K562 (cell line): ENCODE data around the gene CHST15. TPM values are rescaled to one million over a fixed set of nuclear protein-coding genes. Genes with fewer than 3 reads are reported as not detected.

Source experiments
- CBFA2T2 ChIP-seq: fragments of 450-650 bp; conservative IDR thresholded peaks from 2 replicates; pipeline ENCODE4 v1.6.1; 2017; ENCODE audit warnings: mild to moderate bottlenecking
- CHD7 ChIP-seq: fragments of 200-600 bp; sonication (generic); IDR thresholded peaks from one replicate; pipeline ENCODE4 v1.6.1; 2012; ENCODE audit warnings: mild to moderate bottlenecking, low read depth, low read length, inconsistent platforms
- FOXM1 ChIP-seq, 2 experiments: fragments of 450-650 bp in 1 of 2; sonication (generic) in 1 of 2; formaldehyde crosslinking in 1 of 2; IDR thresholded peaks; 2 replicates each; pipeline versions ENCODE4 v1.6.1 to v1.9.0; 2017 to 2022; ENCODE audit warnings: low read depth in 2 of 2, mild to moderate bottlenecking in 2 of 2, missing genetic modification reagents in 1 of 2, moderate library complexity in 1 of 2
- HINFP ChIP-seq: fragments of 450-650 bp; conservative IDR thresholded peaks from 2 replicates; pipeline ENCODE4 v1.6.1; 2016; ENCODE audit warnings: missing genetic modification characterization, low read depth, mild to moderate bottlenecking, control low read depth, missing compliant biosample characterization
- JUN ChIP-seq, 2 experiments: sonication (generic) in 1 of 2; formaldehyde crosslinking in 1 of 2; IDR thresholded peaks; 2 replicates each; pipeline versions ENCODE4 v1.6.1 to v1.8.0; 2012 to 2022; ENCODE audit warnings: borderline replicate concordance in 2 of 2, mild to moderate bottlenecking in 2 of 2, improper control_type of control experiment in 1 of 2, low read depth in 1 of 2, low read length in 1 of 2, missing genetic modification reagents in 1 of 2
- MEIS2 ChIP-seq: fragments of 450-650 bp; IDR thresholded peaks from 2 replicates; pipeline ENCODE4 v1.6.1; 2014; ENCODE audit warnings: mild to moderate bottlenecking; ENCODE audit not compliant: partially characterized antibody
- TGIF2 ChIP-seq: sonication (generic); formaldehyde crosslinking; IDR thresholded peaks from 2 replicates; pipeline ENCODE4 v1.8.1; 2022; ENCODE audit warnings: mild to moderate bottlenecking, missing genetic modification reagents, moderate library complexity
- ZBTB49 ChIP-seq: sonication (generic); formaldehyde crosslinking; IDR thresholded peaks from 2 replicates; pipeline ENCODE4 v1.8.0; 2022; ENCODE audit warnings: missing genetic modification reagents, mild to moderate bottlenecking, borderline replicate concordance
- ZNF583 ChIP-seq: fragments of 250-450 bp; sonication (Bioruptor Pico); IDR thresholded peaks from 2 replicates; pipeline ENCODE4 v1.4.0; 2020
- ZZZ3 ChIP-seq: fragments of 450-650 bp; IDR thresholded peaks from 2 replicates; pipeline ENCODE4 v1.6.1; 2016; ENCODE audit warnings: antibody characterized with exemption, mild to moderate bottlenecking, moderate library complexity
- polyA plus RNA-seq, 8 experiments: library from polyadenylated mRNA; depleted of rRNA in 4 of 8; stranded (reverse) in 5 of 8; unstranded in 3 of 8; fragments of >200 nt; fragmentation: Nextera tagmentation in 2 of 8; fragmentation: Illumina TruSeq in 1 of 8; extraction: Ambion mirVana in 2 of 8; extraction: Trizol in 1 of 8; gene quantifications; 2 replicates each; pipeline versions ENCODE4 v1.2.1 to v1.2.3, GENCODE V29; 2011 to 2014; ENCODE audit warnings: inconsistent platforms in 1 of 8, missing spikeins in 1 of 8
- total RNA-seq, 7 experiments: library from RNA; depleted of rRNA in 6 of 7; stranded (reverse); fragments of >200 nt in 6 of 7; fragmentation: Illumina TruSeq in 2 of 7; extraction: Trizol in 2 of 7; gene quantifications; 2 replicates each; pipeline versions ENCODE4 v1.2.1 to v1.2.3, GENCODE V29; 2011 to 2021; ENCODE audit warnings: low replicate concordance in 1 of 7

The CHST15 gene
- total and polyA plus RNA-seq, 9 of the 15 experiments (the other 6 are each of a cell fraction or from before 2014, with no cell fraction given) = 0.04 to 0.16 (median 0.08) TPM

- no peak for TF ChIP-seq ZBTB49 (CRISPR knock-in tag)
- peak; percentile 6 for TF ChIP-seq MEIS2
- TF ChIP-seq JUN (IDR thresholded peaks at IDR 0.05; ENCODE audit: borderline replicate concordance, low read depth, low read length) = no peak
- no peak for TF ChIP-seq JUN (CRISPR knock-in tag; IDR thresholded peaks at IDR 0.05; ENCODE audit: borderline replicate concordance)
- no peak for TF ChIP-seq ZZZ3
- TF ChIP-seq ZNF583 (CRISPR knock-in tag) = no peak
- peak; percentile 58 for TF ChIP-seq CBFA2T2
- TF ChIP-seq HINFP (tag) = no peak
- no peak for TF ChIP-seq TGIF2 (CRISPR knock-in tag)
- TF ChIP-seq CHD7 = no peak
- no peak for TF ChIP-seq FOXM1 (IDR thresholded peaks at IDR 0.05; ENCODE audit: low read depth)
- TF ChIP-seq FOXM1 (CRISPR knock-in tag; IDR thresholded peaks at IDR 0.05; ENCODE audit: low read depth) = no peak
Measured at GRCh38 chr10:124035928-124036558, 57.4 kb downstream of the CHST15 start (continued).
